OCI-LY3 (cell line): ENCODE data around the gene SNHG17.
"Not testable (repeated sequence)": the region's sequence is repeated elsewhere in the genome, so short reads cannot be mapped to it uniquely, and the experiment has no call there.

Experiments
- EZH2phosphoT487 ChIP-seq: fragments of 200-600 bp; shearing (Covaris generic); IDR thresholded peaks from 2 replicates; pipeline ENCODE4 v1.6.1; 2018; ENCODE audit warnings: antibody characterized with exemption, mixed run types, low read depth
- TF ChIP-seq, protein P1 (sequence below): fragments of 200-600, 300-600 bp; sonication (generic); IDR thresholded peaks from 2 replicates; pipeline ENCODE4 v1.5.1; 2014; ENCODE audit warnings: antibody characterized with exemption, low read length, low read depth

DNA sequence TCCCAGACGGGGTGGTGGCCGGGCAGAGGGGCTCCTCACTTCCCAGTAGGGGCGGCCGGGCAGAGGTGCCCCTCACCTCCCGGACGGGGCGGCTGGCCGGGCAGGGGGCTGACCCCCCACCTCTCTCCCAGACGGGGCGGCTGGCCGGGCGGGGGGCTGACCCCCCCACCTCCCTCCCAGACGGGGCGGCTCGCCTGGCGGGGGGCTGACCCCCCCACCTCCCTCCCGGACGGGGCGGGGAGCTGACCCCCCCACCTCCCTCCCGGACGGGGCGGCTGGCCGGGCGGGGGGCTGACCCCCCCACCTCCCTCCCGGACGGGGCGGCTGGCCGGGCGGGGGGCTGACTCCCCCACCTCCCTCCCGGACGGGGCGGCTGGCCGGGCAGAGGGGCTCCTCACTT, 26.0 kb upstream of the SNHG17 start:
- TF ChIP-seq, protein P1, sequence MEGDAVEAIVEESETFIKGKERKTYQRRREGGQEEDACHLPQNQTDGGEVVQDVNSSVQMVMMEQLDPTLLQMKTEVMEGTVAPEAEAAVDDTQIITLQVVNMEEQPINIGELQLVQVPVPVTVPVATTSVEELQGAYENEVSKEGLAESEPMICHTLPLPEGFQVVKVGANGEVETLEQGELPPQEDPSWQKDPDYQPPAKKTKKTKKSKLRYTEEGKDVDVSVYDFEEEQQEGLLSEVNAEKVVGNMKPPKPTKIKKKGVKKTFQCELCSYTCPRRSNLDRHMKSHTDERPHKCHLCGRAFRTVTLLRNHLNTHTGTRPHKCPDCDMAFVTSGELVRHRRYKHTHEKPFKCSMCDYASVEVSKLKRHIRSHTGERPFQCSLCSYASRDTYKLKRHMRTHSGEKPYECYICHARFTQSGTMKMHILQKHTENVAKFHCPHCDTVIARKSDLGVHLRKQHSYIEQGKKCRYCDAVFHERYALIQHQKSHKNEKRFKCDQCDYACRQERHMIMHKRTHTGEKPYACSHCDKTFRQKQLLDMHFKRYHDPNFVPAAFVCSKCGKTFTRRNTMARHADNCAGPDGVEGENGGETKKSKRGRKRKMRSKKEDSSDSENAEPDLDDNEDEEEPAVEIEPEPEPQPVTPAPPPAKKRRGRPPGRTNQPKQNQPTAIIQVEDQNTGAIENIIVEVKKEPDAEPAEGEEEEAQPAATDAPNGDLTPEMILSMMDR = not testable (repeated sequence)
- TF ChIP-seq EZH2phosphoT487 = not testable (repeated sequence)
